ENCODE results near the gene RASGRF2. TPM values are rescaled to one million over a fixed set of nuclear protein-coding genes. Genes with fewer than 3 reads are reported as not detected.
"Not testable (repeated sequence)": the region's sequence is repeated elsewhere in the genome, so short reads cannot be mapped to it uniquely, and the experiment has no call there.

RASGRF2 gene
- total RNA-seq, 1 donor from 2014 or later = 30.7 TPM

DNA sequence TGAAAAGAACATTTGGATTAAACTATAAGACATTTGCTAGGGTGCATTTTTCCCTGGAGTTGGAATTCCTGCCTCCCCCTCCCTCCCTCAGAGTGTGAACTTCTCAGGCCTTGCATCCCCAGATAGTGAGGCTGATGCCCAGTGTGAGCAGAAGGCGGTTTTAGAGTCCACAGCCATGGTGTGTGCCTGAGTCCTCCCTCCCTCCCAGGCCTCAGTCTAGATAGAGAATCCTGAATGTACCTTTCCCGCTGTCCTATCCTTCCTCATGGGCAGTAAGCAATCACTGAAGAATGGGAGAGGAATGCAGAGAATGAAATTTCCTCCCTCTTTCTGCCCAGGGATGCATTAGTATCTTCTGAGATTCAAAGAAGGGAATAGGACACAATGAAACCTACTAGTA is 108.5 kb downstream of the RASGRF2 start:
- no peak for DNase-seq (ENCODE audit: low spot score)

DNA sequence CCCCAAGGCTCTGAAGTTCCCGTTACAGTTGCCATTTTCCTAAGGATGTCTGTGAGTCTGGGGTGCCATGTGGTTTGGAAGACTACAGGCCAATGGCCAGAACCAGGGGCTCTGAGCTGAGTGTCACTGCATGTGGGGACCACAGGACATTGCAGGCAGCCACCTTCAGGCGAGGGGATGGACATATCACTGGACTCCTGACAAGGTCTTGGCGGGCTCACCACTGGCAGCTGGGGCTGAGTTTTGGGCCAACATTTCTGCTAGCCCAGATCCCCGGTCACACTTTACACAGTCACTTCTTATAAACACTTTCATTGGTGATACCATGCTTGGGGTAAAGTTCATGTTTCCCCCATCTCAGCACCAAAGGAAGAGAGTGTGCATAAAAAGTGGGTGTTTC is 109.8 kb downstream of the RASGRF2 start:
- no peak for DNase-seq (ENCODE audit: low spot score)

DNA sequence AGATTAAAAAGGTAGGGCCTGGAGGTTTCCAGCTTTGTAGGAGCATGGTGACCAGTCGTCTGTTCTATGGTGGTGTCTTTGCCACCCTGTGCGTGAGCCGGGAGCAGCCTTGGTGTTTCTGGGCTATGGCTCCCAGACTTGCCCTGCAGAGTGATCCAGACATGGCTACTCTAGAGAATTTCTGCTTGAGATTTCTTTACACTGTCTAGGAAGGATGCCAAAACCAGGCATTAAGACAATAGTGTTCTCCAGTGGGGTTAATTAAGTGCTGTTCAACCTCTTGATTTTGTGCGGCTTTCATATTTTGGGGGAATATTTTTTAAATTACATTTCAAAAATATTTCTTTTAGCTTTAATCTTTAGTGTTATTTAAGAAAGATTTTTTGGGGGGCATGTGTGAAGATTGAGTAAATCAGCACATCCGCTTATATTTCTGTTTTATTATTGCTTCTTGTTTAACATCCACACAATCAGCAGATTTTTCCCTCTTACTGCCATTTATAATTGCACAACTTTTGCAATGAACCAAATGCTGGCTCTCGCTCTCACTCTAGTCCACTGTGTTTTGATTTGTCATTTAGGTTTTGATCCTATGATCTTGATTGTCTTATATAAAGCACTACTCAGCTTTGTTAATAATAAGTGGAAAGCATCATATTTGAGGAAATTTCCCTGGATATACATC is 110.5 kb downstream of the RASGRF2 start:
- no peak for DNase-seq (ENCODE audit: low spot score)

DNA sequence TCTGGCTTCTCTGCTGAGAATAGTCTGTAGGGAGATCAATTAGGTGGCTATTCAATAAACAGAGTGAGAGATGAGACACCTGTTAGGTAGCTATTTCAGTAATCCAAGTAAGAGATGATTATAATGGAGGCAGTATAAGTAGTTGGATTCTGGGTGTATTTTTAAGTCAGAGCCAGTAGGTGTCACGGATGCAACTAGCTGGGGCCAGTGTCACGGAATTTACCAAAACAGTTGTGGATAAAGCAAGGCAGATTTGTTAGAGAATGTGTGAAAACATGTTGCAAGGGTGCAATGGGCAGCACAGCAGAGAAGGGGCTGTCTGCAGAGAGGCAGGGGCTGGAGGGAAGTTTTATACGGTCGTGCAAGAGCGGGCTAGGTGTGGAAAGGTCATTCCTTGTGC is 114.9 kb downstream of the RASGRF2 start:
- DNase-seq (ENCODE audit: low spot score) = no peak

DNA sequence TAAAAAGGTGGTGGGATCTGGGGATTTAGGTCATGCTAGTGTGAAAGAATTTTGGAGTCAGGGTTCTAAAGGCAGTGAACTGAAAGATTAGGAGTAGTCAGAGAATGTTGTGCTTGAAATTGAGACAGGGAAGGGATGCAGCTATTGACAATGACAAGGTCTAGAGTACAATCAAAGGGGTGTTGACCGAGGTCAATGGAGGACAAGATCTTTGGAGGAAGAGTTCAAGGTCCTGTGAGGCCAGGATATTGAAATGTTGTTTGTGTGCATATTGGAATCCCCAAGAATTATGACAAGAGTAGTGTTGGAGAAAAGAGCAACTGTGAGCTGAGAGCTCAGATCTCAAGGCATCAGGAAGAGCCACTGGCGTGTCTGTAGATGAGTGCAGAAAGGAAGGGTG is 116.9 kb downstream of the RASGRF2 start:
- DNase-seq (ENCODE audit: low spot score) = no peak

DNA sequence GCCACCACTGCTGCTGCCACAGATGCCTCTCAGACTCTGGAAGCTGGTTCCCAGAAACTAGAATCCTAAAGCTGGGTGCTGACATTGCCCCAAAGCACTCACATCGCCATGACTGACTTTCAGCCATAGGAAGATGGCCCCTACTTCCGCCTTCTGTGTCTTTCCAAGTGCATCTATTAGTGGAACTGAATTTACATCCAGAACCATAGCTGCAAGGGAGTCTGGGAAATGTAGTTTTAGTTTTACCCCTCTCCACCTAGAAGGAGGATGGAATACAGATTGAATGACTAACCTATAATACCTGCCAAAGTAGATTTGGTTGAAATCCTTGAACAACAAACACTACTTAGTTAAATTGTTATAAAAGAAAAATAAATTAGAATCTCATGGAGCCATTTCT is 118.8 kb downstream of the RASGRF2 start:
- no peak for DNase-seq (ENCODE audit: low spot score)

DNA sequence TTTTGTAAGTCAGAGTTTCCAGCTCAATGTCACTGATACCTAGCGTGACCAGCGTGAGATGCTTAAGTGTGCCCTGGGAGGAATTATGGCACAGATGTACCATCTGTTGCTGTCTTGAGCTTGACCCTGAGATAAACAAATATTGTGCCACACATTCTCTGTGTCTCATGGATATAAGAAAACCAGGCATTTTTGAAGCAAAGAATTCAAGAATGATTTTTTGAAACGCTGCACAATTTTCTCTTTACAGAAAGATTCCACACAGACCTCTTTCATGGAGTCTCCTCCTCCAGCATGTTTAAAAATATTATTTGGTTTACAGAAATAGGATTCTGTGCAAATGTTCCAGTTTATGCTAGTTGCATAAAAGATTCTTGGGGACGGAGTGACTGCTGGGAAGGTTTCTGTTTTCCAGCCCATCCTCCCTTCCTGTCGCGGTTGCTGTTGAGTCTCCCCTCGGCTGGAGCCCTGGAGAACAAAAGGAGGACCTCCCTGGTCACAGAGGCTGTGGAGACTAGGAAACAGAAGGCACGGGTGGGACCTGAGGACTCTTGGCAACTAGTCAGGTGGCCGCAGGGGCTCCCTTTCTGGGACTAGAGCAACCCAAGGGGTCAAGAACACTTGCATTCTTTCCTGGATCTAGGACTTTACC is 120.8 kb downstream of the RASGRF2 start:
- no peak for DNase-seq (ENCODE audit: low spot score)

DNA sequence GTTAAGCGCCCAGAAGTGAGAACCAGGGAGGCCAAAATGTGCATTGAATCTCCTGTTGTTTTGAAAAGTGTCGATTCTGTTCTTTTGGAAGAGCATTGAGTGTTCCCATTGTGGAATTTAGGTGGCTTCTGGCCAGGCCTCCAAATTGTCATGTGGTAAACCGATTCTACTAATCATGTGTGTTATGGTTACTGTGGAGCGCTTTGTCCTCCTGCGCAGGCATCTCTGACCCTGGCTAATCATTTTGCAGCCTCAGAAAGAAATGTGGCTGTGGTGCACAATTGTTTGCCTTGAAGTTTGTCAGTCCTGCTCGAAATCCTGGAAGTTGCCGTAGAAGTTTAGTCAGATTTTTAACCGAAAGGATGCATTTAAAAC is 121.3 kb downstream of the RASGRF2 start:
- DNase-seq (ENCODE audit: low spot score) = no peak

DNA sequence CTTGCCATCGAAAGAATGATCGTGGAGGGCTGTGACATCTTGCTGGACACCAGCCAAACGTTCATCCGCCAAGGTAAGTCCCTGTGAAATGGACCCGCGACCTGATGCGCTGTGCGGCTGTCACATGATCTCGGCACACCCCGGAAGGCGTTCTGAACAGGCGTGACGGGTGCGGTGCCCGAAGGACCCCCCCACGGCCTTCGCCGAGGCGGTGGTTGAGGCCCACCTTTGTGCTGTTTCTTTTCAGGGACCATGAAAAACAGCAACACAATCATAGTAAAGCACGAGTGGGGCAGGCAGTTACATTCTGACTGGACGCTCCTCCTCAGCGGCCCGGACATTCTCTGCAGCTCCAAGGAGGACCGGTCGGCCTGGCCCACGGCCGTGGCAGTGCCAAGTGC is 126.7 kb downstream of the RASGRF2 start:
- DNase-seq (ENCODE audit: low spot score) = no peak

DNA sequence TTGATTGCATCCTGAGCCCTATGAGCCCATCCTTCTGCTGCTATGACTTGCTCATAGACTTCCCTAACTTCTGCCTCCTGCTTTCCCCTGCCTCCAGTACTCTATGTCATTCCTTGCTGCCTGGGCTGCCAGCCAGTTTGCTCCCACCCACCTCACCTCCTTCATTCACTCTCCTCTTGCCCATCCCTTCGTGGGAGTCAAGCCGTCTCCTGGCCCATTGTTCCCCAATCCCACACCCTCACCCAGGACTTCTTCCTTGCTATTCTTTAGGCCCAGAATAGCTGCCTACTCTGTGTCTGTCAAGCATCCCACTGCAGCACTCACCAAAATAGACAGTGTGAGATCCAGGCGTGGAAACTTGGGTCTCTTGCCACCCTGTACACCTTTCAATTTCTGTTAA is 131.0 kb downstream of the RASGRF2 start:
- DNase-seq (ENCODE audit: low spot score) = no peak

DNA sequence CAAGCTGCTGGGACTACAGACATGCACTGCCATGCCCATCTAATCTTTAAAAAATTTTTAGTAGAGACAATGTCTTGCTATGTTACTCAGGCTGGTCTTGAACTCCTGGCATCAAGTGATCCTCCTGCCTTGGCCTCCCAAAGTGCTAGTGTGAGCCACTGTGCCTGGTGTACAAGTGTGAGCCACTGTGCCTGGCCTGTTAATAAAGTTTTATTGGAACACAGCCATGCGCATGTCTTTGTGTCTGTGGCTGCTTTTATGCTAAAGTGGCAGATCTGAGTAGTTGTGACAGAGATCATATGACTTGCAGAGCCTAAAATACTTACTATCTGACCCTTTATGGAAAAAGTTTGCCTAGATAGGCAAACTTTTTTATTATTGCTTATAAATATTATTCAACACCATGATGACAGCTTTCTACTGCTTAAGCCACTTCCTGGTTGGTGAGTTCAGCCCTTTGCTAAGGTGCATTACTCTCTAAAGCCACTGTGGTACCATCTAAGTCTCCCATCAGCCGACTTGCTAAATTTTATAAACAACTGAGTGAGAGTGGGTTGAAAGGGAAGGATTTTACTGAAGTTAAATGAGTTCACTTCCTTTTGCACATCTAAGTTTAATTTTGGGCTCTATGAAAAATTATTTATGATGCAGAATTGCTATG is 133.5 kb downstream of the RASGRF2 start:
- DNase-seq (ENCODE audit: low spot score) = no peak

DNA sequence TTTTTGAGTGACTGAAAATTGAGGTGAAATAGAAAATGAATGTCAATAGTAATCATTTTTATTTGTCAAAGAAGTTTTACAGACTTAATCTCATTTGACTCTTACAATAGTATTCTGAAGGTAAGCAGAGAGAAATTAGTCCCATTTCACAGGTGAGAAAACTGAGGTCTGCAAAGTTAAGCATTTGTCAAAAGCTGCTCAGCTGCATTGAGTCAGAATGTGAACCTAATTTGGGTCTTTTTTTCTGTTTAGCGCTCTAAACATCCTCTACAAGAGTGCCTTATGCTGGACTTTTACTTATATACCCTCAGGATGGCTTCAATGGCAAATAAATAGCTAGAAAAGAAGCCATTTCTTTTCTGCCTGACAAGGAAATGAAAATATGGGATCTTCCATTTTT is 135.7 kb downstream of the RASGRF2 start:
- no peak for DNase-seq (ENCODE audit: low spot score)

DNA sequence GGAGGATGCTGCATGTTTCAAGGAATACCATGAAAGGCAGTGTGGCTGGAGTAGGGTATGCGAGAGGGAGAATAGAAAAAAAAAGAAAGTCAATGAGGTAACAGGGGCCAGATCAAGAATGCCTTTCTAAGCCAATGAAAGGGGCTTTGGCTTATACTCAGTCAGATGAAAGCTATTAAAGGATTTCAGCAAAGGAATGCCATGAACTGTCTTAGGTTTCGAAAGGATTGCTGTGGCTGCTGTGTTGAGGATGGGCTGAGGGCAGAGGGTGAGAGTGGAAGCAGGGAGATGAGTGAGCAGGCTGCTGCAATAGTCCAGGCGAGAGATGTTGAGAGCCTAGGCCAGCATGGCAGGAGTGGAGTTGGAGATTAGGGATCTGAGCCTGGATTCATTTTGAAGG is 137.6 kb downstream of the RASGRF2 start:
- DNase-seq (ENCODE audit: low spot score) = no peak

DNA sequence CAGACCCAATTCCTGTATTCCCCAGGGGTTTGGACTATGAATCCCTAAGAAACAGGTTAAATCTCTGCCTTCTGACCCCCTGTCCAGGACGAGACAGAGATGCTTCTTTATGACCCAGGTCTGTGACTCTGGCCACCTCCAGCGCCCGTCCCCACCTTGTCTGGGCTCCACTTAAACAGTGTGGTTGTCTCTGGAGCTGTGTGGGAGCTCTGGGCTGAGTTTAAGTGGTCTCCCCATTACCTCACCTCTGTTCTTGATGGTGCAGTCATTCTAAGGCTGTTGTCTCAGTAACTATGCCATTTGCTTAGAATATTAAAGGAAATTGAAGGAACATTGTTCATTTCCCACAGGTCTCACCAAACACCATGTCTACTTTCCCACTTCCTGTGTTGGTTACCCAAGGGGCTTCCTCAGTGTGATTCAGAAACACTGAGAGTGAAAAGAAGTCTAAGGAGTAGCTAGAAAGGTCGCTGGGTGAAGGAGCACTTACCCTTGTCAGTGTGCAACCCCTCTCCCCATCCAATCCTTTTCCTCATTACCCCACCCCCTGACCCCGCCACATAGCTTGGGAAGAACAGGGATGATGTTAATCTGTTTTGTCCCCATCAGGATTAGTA is 145.2 kb downstream of the RASGRF2 start:
- no peak for DNase-seq (ENCODE audit: low spot score)

DNA sequence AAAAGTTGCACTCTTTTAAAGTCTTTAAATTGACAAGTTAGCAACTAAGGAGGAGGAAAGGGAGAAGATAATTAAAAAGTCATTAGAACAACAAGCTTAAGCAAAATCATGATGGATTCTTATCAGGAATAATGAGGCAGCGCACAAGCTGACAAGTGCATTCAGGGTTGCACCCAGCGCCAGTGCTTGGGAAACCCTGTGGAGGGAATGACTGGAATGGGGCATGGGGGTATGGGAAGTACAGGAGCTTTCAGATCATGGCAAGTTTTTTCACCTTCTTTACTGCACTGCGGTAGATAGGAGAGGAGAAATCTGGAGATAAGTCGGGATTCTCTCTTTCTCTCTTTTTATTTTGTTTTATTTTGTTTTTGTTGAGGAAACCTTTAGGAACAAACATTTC is 155.1 kb downstream of the RASGRF2 start:
- no peak for DNase-seq (ENCODE audit: low spot score)

DNA sequence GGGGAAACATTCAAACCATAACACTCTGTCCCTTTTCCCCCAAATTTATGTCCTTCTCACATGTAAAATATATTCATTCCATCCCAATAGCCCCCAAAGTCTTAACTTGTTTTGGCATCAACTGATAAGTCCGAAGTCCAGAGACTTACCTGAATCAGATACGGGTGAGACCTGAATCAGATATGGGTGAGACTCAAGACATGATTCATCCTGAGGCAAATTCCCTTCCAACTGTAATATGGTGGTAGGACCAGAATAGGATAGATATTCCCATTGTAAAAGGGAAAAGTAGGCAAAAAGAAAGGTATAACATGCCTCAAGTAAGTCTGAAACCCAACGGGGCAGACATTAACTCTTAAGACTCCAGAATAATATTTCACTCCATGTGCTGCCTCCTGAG is 157.4 kb downstream of the RASGRF2 start:
- no peak for DNase-seq (ENCODE audit: low spot score)

DNA sequence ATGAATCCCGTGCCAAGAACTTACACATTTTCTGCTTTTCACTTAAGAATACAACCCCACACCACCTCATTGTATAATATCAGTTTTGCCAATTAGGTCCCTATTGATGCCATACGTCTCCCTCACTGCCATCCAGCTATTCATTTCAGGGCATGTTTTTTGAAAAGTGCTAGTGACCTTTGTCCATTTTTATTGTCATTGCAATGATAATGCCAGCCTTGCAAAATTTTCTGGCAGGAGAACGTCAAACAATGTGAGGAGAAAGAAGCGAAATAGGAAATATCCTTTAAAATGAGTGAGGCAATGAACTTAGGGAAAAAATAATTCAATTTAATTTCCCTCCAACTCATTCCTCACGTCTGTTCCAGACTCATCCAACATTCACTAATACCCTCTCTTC is 161.1 kb downstream of the RASGRF2 start:
- no peak for DNase-seq (ENCODE audit: low spot score)

DNA sequence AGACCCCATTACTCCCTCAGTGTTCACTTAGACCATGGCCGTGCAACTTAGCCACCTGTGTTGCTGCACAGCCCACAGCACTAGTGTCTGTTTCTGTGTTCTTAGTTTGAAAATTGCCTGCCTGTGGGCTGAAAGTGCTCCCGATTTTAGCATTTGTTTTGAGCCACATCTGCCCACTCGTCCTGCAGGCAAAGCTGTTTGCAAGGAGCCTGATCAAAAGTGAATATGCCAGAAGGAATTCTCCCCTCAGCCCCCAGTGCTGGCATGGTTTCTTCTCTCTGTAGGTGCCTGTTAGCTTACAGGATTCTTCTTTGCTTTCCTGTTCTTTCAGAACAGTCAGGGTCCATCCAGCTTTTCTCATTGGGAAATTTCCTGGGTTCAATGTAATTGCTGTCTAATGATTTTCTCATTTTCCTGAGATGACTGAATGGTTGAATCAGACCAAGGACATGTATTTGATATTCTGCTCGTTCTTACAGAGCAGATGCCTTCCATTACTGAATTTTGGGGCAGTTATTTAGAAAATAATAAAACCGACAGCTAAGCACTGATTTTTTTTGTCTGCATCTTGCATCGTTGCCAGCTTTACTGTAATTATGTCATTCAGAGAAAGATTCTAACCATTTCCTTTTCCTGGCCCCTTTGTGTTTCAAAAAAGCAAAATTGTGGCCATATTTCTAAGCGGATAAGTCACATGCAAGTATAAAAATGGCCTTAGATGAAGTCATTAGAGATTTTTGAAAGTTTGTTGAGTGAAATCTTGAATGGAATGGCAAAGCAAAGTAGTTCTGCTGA is 161.9 kb downstream of the RASGRF2 start:
- DNase-seq (ENCODE audit: low spot score) = no peak

DNA sequence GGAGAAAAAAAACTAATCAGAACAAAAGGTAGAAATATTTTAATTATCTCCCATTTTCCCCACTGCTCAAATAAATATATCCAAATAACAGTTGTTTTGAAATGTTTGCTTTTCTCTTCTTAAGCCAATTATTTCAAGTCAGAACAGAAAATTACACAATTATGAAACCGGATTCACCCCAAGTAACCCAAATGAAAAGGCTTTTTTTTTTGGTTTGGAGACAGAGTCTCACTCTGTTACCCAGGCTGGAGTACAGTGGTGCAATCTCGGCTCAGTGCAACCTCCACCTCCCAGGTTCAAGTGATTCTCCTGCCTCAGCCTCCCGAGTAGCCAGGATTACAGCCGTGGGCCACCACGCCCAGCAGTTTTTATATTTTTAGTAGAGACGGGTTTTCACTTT is 164.5 kb downstream of the RASGRF2 start:
- not testable (repeated sequence) for DNase-seq (ENCODE audit: low spot score)

DNA sequence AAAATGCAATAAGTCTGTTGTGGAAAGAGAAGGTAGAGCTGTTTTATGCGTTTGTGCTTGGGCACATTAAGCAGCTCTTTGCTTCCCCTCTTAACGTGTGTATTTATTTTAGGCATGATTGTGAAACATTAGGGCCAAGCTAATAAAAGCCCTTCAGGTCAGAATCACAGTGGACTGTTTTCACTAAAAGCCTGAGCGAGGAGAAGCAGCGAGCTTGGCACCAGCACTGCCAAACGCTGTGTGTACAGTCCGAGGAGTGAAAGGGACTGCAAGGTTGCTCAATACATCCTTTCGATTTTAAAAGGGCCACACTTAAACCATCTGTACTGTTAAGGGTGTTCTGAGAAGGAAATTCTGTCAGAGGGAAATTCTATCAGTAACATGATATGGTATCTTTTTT is 165.8 kb downstream of the RASGRF2 start:
- DNase-seq (ENCODE audit: low spot score) = no peak

DNA sequence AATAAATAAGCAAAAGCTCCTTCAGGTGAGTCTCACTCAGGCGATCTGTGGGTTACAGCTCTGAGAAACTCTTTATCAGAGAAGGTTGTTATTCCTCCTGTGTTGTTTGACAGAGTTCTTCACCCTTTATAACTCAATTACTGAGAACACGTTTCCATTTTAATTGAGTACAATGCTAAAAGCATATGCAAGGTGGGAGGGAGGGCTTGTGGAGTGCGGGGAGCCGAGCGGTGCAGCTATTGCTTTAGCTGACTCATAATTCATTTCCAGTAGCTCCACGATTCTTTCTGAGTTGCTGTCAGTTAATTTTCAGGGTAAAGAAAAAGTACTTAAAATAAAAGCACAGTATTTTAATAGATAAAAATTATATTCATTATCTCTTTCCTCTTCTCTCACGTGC is 168.3 kb downstream of the RASGRF2 start:
- no peak for DNase-seq (ENCODE audit: low spot score)

DNA sequence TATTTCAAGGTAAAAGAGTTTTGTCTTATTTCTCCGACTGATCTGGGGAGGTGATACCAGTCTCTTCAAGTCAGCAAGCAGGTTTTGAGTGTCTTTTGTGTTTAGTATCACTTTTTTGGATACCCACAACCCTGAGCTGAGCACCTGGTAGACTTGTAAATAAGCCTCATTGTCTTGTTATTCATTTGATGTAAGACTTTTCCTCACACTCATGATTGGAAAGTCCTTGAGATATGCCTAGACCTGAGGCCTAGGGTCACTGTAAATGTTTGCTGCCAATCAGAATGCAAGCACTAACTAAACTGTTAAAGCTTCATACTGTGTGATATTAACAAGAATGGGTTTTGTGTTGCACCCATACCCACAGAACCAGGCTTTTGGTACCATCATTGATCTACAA is 172.2 kb downstream of the RASGRF2 start:
- no peak for DNase-seq (ENCODE audit: low spot score)
